ENCODE measurements around the gene ZFYVE26. TPM values are rescaled to one million over a fixed set of nuclear protein-coding genes. Genes with fewer than 3 reads are reported as not detected.

ZFYVE26 gene
- total RNA-seq, 2 experiments from 2014 or later = 14.4 to 16.8 TPM

DNA sequence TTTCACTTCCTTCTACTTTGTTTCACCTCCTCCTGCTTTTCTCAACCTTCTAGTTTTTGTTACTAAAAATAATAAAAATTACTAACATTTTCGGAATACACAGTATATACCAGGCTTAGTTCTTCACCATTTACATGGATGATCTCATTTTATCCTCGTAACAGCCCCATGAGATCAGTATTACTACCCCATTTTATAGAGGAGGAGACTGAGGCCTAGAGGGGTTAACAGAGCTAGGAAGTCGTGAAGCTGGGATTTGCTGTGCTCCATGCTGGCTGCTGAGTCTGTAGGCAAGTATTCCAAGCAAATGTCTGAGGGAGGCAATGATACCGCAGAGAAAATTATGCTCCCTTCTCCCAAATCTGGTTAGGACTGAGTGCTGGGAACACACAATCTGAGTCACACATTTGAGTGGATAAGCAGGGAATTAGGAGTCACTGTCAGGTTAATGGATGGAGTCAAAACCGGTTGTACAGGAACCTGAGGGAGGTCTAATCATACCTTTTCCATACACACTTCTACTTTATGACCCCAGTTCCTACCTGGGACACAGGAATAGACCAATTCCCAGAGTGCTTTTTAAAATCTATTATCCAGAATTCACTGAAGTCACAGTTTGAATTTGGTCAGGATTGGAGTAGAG is 51.1 kb downstream of the ZFYVE26 start:
- Mint-ChIP-seq H3K4me3 (no peak overlapping the region), H3K9me3 (no peaks in the 10 kb centered on the region), H3K27ac (no peak overlapping the region), H3K27me3 (no peaks in the 10 kb centered on the region), H3K36me3 (ENCODE audit: low read depth) (peaks cover 10% of the 10 kb centered on the region), H3K4me1 (ENCODE audit: low read depth) (no peaks in the 10 kb centered on the region)
- DNase-seq (no peak), ATAC-seq (no peak)
- intact Hi-C loops (cut with micrococcal nuclease) = no loop called here
- ChIA-PET CTCF (interaction anchor here (0.9 kb wide), 1 partner anchor 23 kb away, joined by 3 read pairs; no protein-coding TSS in a partner anchor), POLR2A (no interaction called here)
- TF ChIP-seq, protein P1, sequence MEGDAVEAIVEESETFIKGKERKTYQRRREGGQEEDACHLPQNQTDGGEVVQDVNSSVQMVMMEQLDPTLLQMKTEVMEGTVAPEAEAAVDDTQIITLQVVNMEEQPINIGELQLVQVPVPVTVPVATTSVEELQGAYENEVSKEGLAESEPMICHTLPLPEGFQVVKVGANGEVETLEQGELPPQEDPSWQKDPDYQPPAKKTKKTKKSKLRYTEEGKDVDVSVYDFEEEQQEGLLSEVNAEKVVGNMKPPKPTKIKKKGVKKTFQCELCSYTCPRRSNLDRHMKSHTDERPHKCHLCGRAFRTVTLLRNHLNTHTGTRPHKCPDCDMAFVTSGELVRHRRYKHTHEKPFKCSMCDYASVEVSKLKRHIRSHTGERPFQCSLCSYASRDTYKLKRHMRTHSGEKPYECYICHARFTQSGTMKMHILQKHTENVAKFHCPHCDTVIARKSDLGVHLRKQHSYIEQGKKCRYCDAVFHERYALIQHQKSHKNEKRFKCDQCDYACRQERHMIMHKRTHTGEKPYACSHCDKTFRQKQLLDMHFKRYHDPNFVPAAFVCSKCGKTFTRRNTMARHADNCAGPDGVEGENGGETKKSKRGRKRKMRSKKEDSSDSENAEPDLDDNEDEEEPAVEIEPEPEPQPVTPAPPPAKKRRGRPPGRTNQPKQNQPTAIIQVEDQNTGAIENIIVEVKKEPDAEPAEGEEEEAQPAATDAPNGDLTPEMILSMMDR (IDR thresholded peaks at IDR 0.05) = no peak

DNA sequence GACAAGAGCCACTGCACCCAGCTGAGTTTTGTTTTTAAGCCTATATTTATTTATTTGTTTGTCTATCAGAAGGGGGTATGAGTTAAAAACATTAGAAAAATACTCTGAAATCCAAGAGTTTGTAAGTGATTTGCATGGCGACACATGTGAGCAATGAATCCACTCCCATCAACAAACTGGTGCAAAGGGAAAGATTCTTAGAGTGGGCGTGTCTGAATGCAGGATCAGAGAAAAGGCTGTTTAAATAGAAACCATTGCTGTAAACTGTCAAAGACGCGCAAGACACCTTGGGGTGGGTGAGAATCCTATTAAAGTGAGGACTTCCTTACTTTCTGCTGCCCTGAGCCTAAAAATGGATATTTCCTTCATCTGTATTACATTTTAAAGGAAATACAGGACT is 51.9 kb downstream of the ZFYVE26 start:
- POLR2A ChIA-PET = no interaction called here
- CTCF ChIA-PET = no interaction called here
- no peak overlapping the region for H3K4me3 Mint-ChIP-seq
- H3K9me3 Mint-ChIP-seq = no peaks in the 10 kb centered on the region
- no peaks in the 10 kb centered on the region for H3K4me1 Mint-ChIP-seq (ENCODE audit: low read depth)
- TF ChIP-seq, protein P1 (IDR thresholded peaks at IDR 0.05) = no peak
- H3K36me3 Mint-ChIP-seq (ENCODE audit: low read depth) = peaks cover 10% of the 10 kb centered on the region
- DNase-seq = no peak
- no peak for ATAC-seq
- intact Hi-C loops (cut with micrococcal nuclease) = no loop called here
- H3K27me3 Mint-ChIP-seq = no peaks in the 10 kb centered on the region
- H3K27ac Mint-ChIP-seq = no peak overlapping the region

DNA sequence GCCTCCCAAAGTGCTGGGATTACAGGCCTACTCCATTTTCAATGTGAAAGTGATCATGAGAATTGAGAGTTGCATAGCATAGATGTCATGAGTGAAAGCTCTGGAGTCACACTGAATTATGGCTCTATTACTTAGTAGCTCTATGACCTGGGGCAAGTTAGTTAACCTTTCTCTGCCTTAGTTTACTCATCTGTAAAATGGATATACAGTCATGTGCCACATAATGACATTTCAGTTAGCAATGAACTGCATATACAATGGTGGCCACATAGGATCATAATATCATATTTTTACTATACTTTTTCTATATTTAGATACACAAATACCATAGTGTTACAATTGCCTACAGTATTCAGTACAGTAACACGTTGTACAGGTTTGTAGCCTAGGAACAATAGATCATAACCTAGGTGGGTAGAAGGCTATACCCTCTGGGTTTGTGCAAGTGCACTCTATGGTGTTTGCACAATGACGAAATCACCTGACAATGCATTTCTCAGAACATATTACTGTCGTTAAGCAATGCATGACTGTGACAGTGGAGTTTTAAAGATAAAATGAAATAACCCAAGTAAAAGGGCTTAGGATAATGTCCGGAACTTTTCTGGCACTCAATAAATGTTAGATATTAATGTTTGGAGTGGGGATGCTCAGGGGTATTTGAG is 53.1 kb downstream of the ZFYVE26 start:
- TF ChIP-seq, protein P1 (IDR thresholded peaks at IDR 0.05) = no peak
- Mint-ChIP-seq H3K9me3 (no peaks in the 10 kb centered on the region), H3K4me3 (no peak overlapping the region), H3K27me3 (no peaks in the 10 kb centered on the region), H3K27ac (no peak overlapping the region), H3K36me3 (ENCODE audit: low read depth) (peaks cover 7% of the 10 kb centered on the region), H3K4me1 (ENCODE audit: low read depth) (no peaks in the 10 kb centered on the region)
- POLR2A ChIA-PET = no interaction called here
- no peak for ATAC-seq
- intact Hi-C loops (cut with micrococcal nuclease) = no loop called here
- no peak for DNase-seq
- CTCF ChIA-PET = no interaction called here

DNA sequence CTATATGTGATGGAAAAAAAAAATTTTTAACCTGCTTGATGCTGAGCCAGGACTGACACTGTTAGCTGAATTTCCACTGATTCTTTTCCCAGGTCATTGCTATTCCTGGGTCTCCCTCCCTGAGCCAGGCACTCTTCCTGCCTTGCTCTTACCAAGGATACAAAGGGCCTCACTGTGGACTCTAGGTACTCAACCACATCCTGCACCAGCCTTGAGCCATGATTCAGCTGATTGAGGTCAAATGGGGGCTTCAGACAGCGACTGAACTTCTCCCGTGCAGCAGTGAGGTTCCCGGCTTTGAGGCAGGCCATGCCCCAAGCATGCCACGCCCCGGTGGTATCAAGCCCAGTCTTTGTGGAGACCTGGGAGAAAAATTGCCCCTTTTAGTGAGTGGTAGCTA is 54.3 kb downstream of the ZFYVE26 start:
- CTCF ChIA-PET = interaction anchor here (0.9 kb wide), 1 partner anchor 58 kb away, joined by 3 read pairs; no protein-coding TSS in a partner anchor

More for the DNA sequence above, 54.3 kb downstream of the ZFYVE26 start:
- Mint-ChIP-seq H3K4me3 (no peak overlapping the region), H3K27ac (no peak overlapping the region), H3K4me1 (ENCODE audit: low read depth) (no peaks in the 10 kb centered on the region), H3K9me3 (no peaks in the 10 kb centered on the region), H3K27me3 (no peaks in the 10 kb centered on the region), H3K36me3 (ENCODE audit: low read depth) (peaks cover 9% of the 10 kb centered on the region)
- TF ChIP-seq, protein P1 (IDR thresholded peaks at IDR 0.05) = no peak
- DNase-seq (no peak), ATAC-seq (no peak)
- intact Hi-C loops (cut with micrococcal nuclease) = no loop called here
- POLR2A ChIA-PET = no interaction called here
